ENCODE results near the gene PDZD2.
"Not testable (repeated sequence)": the region's sequence is repeated elsewhere in the genome, so short reads cannot be mapped to it uniquely, and the experiment has no call there.

The PDZD2 gene

GRCh38 chr5:31728806-31729205 lies 89.9 kb downstream of the PDZD2 start:
- not testable (repeated sequence) for DNase-seq (ENCODE audit: low read depth, low spot score); H3K27ac ChIP-seq

GRCh38 chr5:31730139-31730538 lies 91.2 kb downstream of the PDZD2 start:
- H3K27ac ChIP-seq: no peak overlapping the region
- no peak for DNase-seq (ENCODE audit: low read depth, low spot score)

DNA sequence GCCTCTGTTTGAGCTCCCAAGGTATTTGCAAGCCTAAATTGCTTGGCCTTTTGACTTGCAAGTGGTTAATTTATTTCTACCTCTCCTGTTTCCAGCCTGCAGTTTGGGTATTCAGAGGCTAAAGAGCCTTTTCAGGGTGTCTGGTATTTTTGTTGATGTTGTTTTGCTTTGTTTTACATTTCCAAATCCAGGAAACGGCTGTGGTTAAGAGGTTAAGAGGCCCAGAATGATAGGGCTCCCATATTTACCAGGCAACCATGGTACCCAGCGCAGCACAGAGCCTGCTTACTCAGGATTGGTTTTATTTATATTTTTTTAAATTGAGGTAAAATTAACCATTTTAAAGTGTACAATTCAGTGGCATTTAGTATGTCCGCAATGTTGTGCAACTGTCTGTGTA lies 92.1 kb downstream of the PDZD2 start:
- DNase-seq (ENCODE audit: low read depth, low spot score): no peak
- H3K27ac ChIP-seq: no peak overlapping the region

- no peak overlapping the region for H3K27ac ChIP-seq
- DNase-seq (ENCODE audit: low read depth, low spot score): no peak
Measured at GRCh38 chr5:31731710-31732301, 92.9 kb downstream of the PDZD2 start.

DNA sequence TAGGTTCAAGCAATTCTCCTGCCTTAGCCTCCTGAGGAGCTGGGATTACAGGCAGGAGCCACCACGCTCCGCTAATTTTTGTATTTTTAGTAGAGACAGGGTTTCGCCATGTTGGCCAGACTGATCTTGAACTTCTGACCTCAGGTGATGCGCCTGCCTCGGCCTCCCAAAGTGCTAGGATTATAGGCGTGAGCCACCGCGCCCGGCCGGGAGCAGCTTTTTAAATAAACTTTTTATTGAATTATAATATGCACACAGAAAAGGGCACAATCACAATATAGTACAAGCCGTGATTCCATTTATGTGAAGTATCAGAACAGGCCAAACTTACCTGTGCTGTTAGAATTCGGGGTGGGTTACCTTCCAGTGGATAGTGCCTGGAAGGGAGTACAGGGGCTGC lies 93.9 kb downstream of the PDZD2 start:
- not testable (repeated sequence) for DNase-seq (ENCODE audit: low read depth, low spot score); H3K27ac ChIP-seq

GRCh38 chr5:31733371-31733770 lies 94.4 kb downstream of the PDZD2 start:
- no peak overlapping the region for H3K27ac ChIP-seq
- no peak for DNase-seq (ENCODE audit: low read depth, low spot score)

DNA sequence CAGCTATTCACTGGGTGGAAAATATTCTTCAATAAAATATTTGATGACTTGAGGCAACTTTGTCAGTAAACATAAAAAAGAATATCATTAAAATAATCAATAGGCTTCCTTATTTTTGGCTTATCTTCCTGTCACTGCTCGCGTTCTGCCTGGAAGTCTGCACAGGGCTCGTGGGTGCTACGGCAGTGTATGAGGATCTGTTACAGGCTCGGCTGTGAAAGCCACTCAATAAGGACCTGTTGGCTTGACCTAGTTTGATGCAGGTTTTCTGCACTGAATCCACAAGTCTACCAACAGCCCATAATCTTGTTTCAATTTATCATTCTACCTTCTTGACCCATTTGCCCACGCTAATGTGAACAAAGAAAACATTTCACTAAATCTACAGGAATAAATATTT lies 97.2 kb downstream of the PDZD2 start:
- no peak overlapping the region for H3K27ac ChIP-seq
- DNase-seq (ENCODE audit: low read depth, low spot score): no peak

DNA sequence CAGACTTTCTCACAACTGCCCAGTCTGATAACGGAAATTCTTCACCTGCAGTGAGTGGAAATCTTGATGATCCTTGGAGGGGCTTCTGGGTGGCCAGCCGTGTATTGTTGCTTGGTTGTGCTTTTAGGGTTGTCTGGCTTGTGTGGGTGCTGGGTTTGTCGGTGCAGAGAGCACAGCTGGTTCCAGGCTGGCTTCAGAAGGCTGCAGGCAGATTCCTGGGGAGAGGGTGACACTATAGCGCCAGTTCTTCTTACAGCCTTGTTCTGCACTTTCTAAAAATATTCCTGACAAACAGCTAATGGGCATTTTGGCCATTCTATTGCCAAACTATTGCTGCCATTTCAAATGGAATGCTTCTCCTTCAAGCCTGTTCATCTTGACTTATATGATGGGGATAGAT lies 99.3 kb downstream of the PDZD2 start:
- no peak for DNase-seq (ENCODE audit: low read depth, low spot score)
- H3K27ac ChIP-seq: no peak overlapping the region

GRCh38 chr5:31741496-31741895 lies 102.6 kb downstream of the PDZD2 start:
- no peak for DNase-seq (ENCODE audit: low read depth, low spot score)
- no peak overlapping the region for H3K27ac ChIP-seq

DNA sequence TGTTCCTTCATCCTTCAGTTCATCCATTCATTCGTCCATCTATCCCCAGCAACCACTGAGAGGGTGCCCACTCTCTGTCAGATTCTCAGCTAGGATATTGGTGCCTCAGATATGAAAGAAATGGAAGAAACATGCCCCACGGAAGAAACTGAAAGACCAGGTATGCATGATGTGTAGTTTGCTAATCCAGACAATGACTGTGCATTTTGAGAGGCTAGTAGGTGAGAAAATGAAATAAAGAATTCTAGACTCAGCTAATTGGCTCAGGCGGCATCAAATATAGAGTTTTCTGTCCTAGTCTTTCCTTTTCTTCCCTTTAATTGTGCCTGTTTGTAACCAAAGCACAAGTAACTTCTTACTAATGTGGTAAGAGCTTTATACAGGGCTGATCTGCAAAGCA lies 104.7 kb downstream of the PDZD2 start:
- DNase-seq (ENCODE audit: low read depth, low spot score): no peak
- H3K27ac ChIP-seq: no peak overlapping the region

DNA sequence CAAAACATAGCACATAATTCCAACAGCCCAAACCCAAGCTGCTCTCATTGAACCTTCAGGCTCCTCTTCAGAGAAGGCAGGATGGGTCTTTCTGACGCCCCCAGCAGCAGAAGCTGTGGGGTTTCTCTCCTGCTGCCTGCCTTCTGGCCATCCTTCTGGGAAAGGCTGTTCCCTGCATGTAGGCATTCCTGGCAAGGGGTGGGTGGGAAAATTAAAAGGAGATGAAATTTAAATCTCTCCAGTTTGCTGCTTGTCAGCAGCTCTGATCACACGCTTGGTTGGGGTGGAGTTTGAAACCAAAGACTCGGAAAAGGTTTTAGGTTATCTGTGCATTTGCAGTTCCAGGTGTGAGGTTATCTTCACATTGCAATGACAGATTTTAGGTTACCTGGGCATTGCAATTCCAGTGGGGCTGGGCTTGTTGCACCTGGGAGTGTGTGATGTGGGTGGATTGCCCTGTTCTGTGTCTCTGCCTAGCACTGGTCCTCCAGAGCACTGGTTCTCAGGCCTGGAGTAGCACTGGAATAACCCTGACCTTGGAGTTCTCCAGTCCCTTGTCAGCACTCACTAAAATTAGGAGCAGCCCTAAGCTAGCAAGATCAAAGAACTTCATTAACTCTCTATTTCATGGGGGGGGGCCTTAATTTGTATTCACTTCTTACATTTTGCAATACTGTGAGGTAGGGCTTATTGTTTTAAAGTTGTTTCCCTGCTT lies 109.7 kb downstream of the PDZD2 start:
- H3K27ac ChIP-seq: no peak overlapping the region
- no peak for DNase-seq (ENCODE audit: low read depth, low spot score)

DNA sequence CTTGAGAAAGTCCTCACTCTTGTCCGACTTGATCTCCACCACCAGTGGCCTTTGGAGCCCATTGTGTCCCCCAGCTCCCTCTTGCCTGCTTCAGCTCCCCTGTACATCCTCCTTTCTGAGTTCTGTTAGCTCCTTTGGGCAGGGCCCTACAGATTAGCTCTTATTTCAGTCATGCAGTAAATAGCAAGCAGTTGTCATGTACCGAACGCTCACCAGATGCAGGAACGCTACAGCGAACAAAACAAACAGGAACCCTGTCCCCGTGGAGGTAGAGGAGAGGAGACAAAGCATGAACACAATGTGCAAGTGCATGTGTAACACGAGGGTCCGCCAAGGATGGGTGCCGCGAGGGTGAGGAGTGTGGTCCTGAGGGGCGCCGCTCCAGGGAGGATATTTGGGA lies 111.3 kb downstream of the PDZD2 start:
- no peak for DNase-seq (ENCODE audit: low read depth, low spot score)
- no peak overlapping the region for H3K27ac ChIP-seq

DNA sequence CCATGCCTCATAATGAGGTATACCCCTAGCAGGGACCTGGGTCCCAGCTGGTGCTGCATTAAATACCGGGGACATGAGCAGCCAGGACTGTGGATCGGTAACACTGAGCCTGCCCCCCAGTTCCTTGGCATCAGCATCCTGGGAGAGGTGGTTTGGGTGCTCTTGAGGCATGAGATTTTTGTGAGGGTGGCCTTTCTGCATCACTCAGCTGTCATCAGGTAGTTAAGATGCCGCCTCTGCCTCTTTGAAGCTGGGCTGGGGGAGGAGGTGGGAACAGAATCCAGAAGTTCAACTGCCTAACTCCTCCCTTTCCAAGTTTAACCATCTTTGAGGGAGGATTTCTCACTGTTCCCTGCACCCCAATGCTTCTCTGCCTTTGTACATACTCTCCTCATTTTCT lies 112.7 kb downstream of the PDZD2 start:
- no peak for DNase-seq (ENCODE audit: low read depth, low spot score)
- no peak overlapping the region for H3K27ac ChIP-seq

DNA sequence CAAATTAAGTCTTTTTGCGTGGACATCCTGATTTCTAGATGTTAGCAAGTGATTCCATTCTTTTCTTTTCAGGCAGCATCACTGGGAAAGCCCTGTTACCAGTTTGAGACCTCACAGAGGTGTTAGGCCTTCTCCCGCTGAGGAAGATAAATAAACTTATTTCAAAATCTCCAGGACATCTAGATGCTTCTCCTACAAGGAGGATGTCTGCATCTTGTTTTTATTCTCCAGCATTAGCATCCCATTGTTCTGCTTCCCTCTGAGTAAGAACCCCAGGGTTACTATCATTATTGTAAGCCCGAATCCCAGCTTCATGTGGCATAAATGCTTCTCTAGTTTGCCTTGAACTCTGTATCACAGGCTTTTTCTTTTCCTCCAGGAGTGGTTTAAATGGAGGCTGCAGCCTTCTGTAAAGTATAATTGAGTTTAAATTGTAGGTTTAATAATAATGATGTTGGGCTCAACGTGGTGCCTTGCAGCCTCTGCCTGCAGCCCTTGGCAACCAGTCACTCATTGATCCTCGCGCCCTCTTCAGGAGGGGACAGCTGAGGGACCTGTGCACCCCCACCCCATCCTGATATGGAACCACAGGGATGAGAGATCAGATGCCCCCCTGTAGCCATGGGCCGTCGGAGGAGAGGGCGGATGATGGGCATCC lies 114.9 kb downstream of the PDZD2 start:
- no peak overlapping the region for H3K27ac ChIP-seq
- DNase-seq (ENCODE audit: low read depth, low spot score): no peak

DNA sequence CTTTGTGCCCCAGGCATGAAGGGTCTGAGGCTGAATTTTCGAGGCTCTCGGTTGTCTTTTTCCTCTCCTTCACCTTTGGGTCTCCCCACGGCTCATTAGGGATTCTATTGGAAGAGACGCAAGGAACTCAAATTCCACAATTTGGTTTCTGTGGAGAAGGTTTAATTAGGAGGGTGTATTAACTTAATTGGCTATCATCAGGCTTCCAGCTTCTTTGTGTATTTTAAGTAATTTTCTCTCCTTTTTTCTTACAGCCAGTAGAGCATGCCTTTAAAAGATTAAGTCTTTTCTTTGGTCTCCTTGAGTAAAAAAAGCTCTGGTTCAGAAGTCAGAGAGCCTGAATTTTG lies 115.4 kb downstream of the PDZD2 start:
- no peak overlapping the region for H3K27ac ChIP-seq
- DNase-seq (ENCODE audit: low read depth, low spot score): no peak

GRCh38 chr5:31754741-31755675 lies 116.1 kb downstream of the PDZD2 start:
- DNase-seq (ENCODE audit: low read depth, low spot score): no peak
- H3K27ac ChIP-seq: no peak overlapping the region

GRCh38 chr5:31755676-31756230 lies 116.8 kb downstream of the PDZD2 start:
- H3K27ac ChIP-seq: no peak overlapping the region
- no peak for DNase-seq (ENCODE audit: low read depth, low spot score)

DNA sequence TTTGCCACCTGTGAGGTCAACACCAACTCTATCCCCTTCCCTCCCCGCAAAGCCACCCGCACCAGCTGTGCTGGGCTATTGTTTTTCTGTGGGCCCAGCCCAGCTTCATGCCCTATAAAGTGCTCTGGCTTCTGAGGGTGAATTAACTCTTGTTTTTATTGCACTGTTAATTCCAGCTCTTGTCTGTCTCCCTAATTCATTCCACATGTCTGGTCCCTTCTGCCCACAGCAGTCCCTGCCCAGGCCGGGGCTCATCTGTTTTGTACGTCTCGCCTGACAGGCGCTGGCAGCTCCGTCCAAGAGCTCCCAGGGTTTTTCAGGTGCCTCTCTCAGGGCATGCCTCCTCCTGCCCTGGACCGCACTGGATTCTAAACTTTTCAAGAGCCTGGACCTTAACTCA lies 118.9 kb downstream of the PDZD2 start:
- H3K27ac ChIP-seq: no peak overlapping the region
- no peak for DNase-seq (ENCODE audit: low read depth, low spot score)

DNA sequence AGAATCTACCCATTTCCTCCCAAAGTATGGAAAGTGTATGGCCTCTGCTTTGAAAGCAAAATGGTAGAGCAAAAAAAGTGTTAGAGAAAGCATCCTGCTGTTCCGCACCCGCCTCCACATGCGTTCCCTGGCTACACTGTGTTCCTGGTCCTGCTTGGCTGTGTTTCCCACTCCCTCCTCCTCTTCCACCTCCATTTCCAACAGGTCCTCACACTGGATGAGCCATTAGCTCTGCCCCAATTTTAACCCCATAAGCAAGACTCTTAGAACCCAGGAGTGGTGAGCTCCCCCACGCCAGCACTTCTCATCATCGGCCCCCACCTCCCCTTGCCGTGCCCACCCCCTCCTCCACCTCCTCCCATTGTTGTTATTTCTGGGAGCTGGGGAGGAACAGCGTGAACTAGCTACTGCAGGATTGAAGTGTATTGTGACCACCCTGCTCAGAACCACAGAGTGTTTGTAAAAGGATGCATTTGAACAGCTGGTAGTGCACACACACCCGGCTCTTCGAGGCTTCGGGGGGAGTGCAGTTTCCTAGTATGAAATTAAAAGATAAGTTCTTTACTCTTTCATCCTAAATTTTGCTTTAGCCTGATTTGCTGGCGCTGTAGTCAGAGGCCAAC lies 120.0 kb downstream of the PDZD2 start:
- no peak overlapping the region for H3K27ac ChIP-seq
- DNase-seq (ENCODE audit: low read depth, low spot score): no peak

GRCh38 chr5:31759925-31760324 lies 121.0 kb downstream of the PDZD2 start:
- H3K27ac ChIP-seq: no peak overlapping the region
- DNase-seq (ENCODE audit: low read depth, low spot score): no peak
